NK-92 treated with Interleukin-12 subunit alpha and Interleukin-12 subunit beta, amount 100 ng/mL, for 24 hours (cell line): Measurements from ENCODE around the gene SHE.
"Not testable (repeated sequence)": the region's sequence is repeated elsewhere in the genome, so short reads cannot be mapped to it uniquely, and the experiment has no call there.

Source experiments
- DNase-seq: peaks from one replicate; lab custom pipeline; 2025; lab: John Stamatoyannopoulos, UW

The SHE gene

GRCh38 chr1:154514066-154514553 is 11.9 kb upstream of the SHE start:
- no peak for DNase-seq

- DNase-seq = no peak
Observed at GRCh38 chr1:154512760-154513159, 10.5 kb upstream of the SHE start.

- no peak for DNase-seq
Observed at GRCh38 chr1:154503898-154504297, 1.7 kb upstream of the SHE start.

GRCh38 chr1:154502744-154503115 is 518 bp upstream of the SHE start:
- DNase-seq = no peak

- no peak for DNase-seq
Observed at GRCh38 chr1:154501423-154502065, 668 bp downstream of the SHE start.

GRCh38 chr1:154500533-154500932 is 1.7 kb downstream of the SHE start:
- no peak for DNase-seq

GRCh38 chr1:154499446-154499845 is 2.8 kb downstream of the SHE start:
- DNase-seq = no peak

- DNase-seq = no peak
Observed at GRCh38 chr1:154497026-154497806, 5.0 kb downstream of the SHE start.

GRCh38 chr1:154496383-154496782 is 5.8 kb downstream of the SHE start:
- DNase-seq = no peak

- no peak for DNase-seq
Observed at GRCh38 chr1:154495496-154496273, 6.5 kb downstream of the SHE start.

- no peak for DNase-seq
Observed at GRCh38 chr1:154493276-154493675, 8.9 kb downstream of the SHE start.

- no peak for DNase-seq
Observed at GRCh38 chr1:154492115-154492514, 10.1 kb downstream of the SHE start.

- no peak for DNase-seq
Observed at GRCh38 chr1:154490317-154490716, 11.9 kb downstream of the SHE start.

- DNase-seq = no peak
Observed at GRCh38 chr1:154489695-154490274, 12.4 kb downstream of the SHE start.

GRCh38 chr1:154488922-154489321 is 13.3 kb downstream of the SHE start:
- DNase-seq = no peak

- not testable (repeated sequence) for DNase-seq
Observed at GRCh38 chr1:154486756-154487155, 15.5 kb downstream of the SHE start.

GRCh38 chr1:154485910-154486496 is 16.2 kb downstream of the SHE start:
- DNase-seq = no peak

GRCh38 chr1:154485106-154485505 is 17.1 kb downstream of the SHE start:
- DNase-seq = no peak

- no peak for DNase-seq
Observed at GRCh38 chr1:154483941-154484803, 18.0 kb downstream of the SHE start.

GRCh38 chr1:154481053-154481452 is 21.2 kb downstream of the SHE start:
- DNase-seq = no peak
